GM23338 (cell line): ENCODE measurements around the gene GPR35. TPM values are rescaled to one million over a fixed set of nuclear protein-coding genes. Genes with fewer than 3 reads are reported as not detected.

Source experiments
- ATAC-seq: fragments of 200-7000 bp; cut with Tn5 transposase; 3 replicates; pipeline ENCODE4 v1.9.1; 2020
- DNase-seq: peaks from one replicate; pipeline ENCODE4 v3.0.0-alpha.2; 2015; ENCODE audit warnings: low spot score
- H2AFZ ChIP-seq: fragments of 200-600 bp; sonication (generic); 2 replicates; pipeline ENCODE4 v1.8.0; 2016; ENCODE audit warnings: antibody characterized with exemption, mild to moderate bottlenecking, moderate library complexity
- H3F3A ChIP-seq: fragments of 200-600 bp; sonication (generic); replicated peaks from 2 replicates; pipeline ENCODE4 v1.8.0; 2017; ENCODE audit warnings: antibody characterized with exemption, mixed run types, low read depth
- H3K27ac ChIP-seq: fragments of 200-600 bp; sonication (generic); 2 replicates; pipeline ENCODE4 v1.6.1; 2016; ENCODE audit warnings: low read depth
- H3K27me3 ChIP-seq: fragments of 200-600 bp; sonication (generic); 2 replicates; pipeline ENCODE4 v1.8.0; 2016; ENCODE audit warnings: mild to moderate bottlenecking, mixed run types, moderate library complexity; ENCODE audit not compliant: insufficient read depth
- H3K36me3 ChIP-seq: fragments of 200-600 bp; sonication (generic); 2 replicates; pipeline ENCODE4 v1.8.0; 2016; ENCODE audit warnings: mild to moderate bottlenecking; ENCODE audit not compliant: insufficient read depth
- H3K4me1 ChIP-seq: fragments of 200-600 bp; sonication (generic); 2 replicates; pipeline ENCODE4 v1.8.0; 2016; ENCODE audit warnings: mild to moderate bottlenecking, moderate library complexity; ENCODE audit not compliant: insufficient read depth
- H3K4me2 ChIP-seq: fragments of 200-600 bp; sonication (generic); 2 replicates; pipeline ENCODE4 v1.7.1; 2017; ENCODE audit warnings: mixed run types
- H3K4me3 ChIP-seq: fragments of 200-600 bp; sonication (generic); 2 replicates; pipeline ENCODE4 v1.6.1; 2016; ENCODE audit warnings: mixed run types
- H3K79me2 ChIP-seq: fragments of 200-600 bp; sonication (generic); replicated peaks from 2 replicates; pipeline ENCODE4 v1.8.0; 2017; ENCODE audit warnings: mild to moderate bottlenecking; ENCODE audit not compliant: insufficient read depth
- H3K9me2 ChIP-seq: fragments of 200-600 bp; sonication (generic); 2 replicates; pipeline ENCODE4 v1.8.0; 2017; ENCODE audit not compliant: insufficient read depth
- H4K20me1 ChIP-seq: fragments of 200-600 bp; sonication (generic); replicated peaks from 2 replicates; pipeline ENCODE4 v1.8.0; 2017; ENCODE audit warnings: mild to moderate bottlenecking; ENCODE audit not compliant: insufficient read depth
- H3K27ac Mint-ChIP-seq: 2 replicates; pipeline ENCODE4 v1.8.0; 2020; ENCODE audit warnings: inconsistent platforms, mild to moderate bottlenecking, moderate library complexity, mixed read lengths
- H3K27me3 Mint-ChIP-seq: 3 replicates; pipeline ENCODE4 v1.8.0; 2022; ENCODE audit warnings: low read depth, mild to moderate bottlenecking, moderate library complexity, mixed read lengths, inconsistent platforms; ENCODE audit not compliant: insufficient read depth, poor library complexity
- H3K36me3 Mint-ChIP-seq: 3 replicates; pipeline ENCODE4 v1.8.0; 2021; ENCODE audit warnings: low read depth, mild to moderate bottlenecking, inconsistent platforms, moderate library complexity, mixed read lengths
- H3K4me1 Mint-ChIP-seq: 3 replicates; pipeline ENCODE4 v1.8.0; 2020; ENCODE audit warnings: mild to moderate bottlenecking, inconsistent platforms, mixed read lengths
- H3K4me3 Mint-ChIP-seq: 3 replicates; pipeline ENCODE4 v1.8.0; 2021; ENCODE audit warnings: moderate library complexity, mild to moderate bottlenecking, inconsistent platforms, mixed read lengths
- H3K9me3 Mint-ChIP-seq: 3 replicates; pipeline ENCODE4 v1.8.0; 2020; ENCODE audit warnings: moderate library complexity, mild to moderate bottlenecking, inconsistent platforms, mixed read lengths
- EZH2 ChIP-seq: fragments of 200-600 bp; sonication (generic); IDR thresholded peaks from one replicate; pipeline ENCODE4 v1.8.0; 2017; ENCODE audit warnings: antibody characterized with exemption, mild to moderate bottlenecking, low read depth; ENCODE audit not compliant: unreplicated experiment
- EZH2phosphoT487 ChIP-seq: fragments of 200-600 bp; sonication (generic); IDR thresholded peaks from one replicate; pipeline ENCODE4 v1.8.1; 2018; ENCODE audit warnings: antibody characterized with exemption; ENCODE audit not compliant: unreplicated experiment
- JUNB ChIP-seq: IDR thresholded peaks from one replicate; pipeline ENCODE4 v1.6.1; 2016; ENCODE audit warnings: antibody characterized with exemption; ENCODE audit not compliant: unreplicated experiment
- polyA plus RNA-seq: library from polyadenylated mRNA; unstranded; fragments of >200 nt; fragmentation: Nextera tagmentation; extraction: Ambion mirVana; gene quantifications from 2 replicates; pipeline ENCODE4 v1.2.1, GENCODE V29; 2016
- total RNA-seq: library from RNA; depleted of rRNA; stranded (reverse); fragments of >200 nt; shearing (Covaris generic); gene quantifications from 2 replicates; pipeline ENCODE4 v1.2.3, GENCODE V29; 2014
- TF ChIP-seq, protein P1 (sequence below): fragments of 250-450 bp; sonication (Bioruptor Pico); IDR thresholded peaks from 2 replicates; pipeline ENCODE4 v1.5.0; 2020; ENCODE audit warnings: mild to moderate bottlenecking, moderate library complexity
- TF ChIP-seq, protein P2 (sequence below): IDR thresholded peaks from one replicate; pipeline ENCODE4 v1.6.1; 2018; ENCODE audit warnings: antibody characterized with exemption; ENCODE audit not compliant: unreplicated experiment

GPR35 gene
- total and polyA plus RNA-seq, 2 experiments from 2014 or later, result not detected

DNA sequence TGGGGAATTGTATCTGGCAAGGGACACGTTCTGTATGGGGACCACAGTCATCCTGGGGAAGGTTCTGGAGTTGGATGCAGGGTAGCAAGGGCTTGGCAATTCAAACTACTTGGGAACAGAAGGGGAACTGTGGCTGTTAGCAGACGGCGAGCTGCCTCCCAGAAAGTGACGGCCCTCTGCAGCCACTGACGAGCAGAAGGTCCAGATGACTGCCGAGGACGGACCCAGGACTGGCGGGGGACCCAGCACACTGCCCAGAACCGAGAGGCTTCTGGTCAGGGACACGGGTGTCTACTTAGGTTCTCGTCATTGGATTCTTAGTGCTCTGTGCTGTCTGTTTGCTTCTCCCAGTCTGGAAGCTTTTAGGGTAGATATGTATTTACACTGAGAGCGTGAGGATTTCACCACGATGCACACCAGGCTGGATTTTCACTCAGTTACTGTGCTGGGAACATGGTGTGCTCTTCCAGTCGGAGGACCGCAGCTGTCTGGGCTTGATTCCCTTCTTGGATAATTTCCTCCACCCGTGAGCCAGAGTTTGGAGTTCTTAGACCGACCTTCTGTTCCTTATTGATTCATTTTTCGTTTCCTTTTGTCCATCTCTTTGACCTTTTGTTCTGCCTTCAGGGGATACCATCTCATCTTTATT, 13.4 kb downstream of the GPR35 start (continued):
- TF ChIP-seq, protein P1, sequence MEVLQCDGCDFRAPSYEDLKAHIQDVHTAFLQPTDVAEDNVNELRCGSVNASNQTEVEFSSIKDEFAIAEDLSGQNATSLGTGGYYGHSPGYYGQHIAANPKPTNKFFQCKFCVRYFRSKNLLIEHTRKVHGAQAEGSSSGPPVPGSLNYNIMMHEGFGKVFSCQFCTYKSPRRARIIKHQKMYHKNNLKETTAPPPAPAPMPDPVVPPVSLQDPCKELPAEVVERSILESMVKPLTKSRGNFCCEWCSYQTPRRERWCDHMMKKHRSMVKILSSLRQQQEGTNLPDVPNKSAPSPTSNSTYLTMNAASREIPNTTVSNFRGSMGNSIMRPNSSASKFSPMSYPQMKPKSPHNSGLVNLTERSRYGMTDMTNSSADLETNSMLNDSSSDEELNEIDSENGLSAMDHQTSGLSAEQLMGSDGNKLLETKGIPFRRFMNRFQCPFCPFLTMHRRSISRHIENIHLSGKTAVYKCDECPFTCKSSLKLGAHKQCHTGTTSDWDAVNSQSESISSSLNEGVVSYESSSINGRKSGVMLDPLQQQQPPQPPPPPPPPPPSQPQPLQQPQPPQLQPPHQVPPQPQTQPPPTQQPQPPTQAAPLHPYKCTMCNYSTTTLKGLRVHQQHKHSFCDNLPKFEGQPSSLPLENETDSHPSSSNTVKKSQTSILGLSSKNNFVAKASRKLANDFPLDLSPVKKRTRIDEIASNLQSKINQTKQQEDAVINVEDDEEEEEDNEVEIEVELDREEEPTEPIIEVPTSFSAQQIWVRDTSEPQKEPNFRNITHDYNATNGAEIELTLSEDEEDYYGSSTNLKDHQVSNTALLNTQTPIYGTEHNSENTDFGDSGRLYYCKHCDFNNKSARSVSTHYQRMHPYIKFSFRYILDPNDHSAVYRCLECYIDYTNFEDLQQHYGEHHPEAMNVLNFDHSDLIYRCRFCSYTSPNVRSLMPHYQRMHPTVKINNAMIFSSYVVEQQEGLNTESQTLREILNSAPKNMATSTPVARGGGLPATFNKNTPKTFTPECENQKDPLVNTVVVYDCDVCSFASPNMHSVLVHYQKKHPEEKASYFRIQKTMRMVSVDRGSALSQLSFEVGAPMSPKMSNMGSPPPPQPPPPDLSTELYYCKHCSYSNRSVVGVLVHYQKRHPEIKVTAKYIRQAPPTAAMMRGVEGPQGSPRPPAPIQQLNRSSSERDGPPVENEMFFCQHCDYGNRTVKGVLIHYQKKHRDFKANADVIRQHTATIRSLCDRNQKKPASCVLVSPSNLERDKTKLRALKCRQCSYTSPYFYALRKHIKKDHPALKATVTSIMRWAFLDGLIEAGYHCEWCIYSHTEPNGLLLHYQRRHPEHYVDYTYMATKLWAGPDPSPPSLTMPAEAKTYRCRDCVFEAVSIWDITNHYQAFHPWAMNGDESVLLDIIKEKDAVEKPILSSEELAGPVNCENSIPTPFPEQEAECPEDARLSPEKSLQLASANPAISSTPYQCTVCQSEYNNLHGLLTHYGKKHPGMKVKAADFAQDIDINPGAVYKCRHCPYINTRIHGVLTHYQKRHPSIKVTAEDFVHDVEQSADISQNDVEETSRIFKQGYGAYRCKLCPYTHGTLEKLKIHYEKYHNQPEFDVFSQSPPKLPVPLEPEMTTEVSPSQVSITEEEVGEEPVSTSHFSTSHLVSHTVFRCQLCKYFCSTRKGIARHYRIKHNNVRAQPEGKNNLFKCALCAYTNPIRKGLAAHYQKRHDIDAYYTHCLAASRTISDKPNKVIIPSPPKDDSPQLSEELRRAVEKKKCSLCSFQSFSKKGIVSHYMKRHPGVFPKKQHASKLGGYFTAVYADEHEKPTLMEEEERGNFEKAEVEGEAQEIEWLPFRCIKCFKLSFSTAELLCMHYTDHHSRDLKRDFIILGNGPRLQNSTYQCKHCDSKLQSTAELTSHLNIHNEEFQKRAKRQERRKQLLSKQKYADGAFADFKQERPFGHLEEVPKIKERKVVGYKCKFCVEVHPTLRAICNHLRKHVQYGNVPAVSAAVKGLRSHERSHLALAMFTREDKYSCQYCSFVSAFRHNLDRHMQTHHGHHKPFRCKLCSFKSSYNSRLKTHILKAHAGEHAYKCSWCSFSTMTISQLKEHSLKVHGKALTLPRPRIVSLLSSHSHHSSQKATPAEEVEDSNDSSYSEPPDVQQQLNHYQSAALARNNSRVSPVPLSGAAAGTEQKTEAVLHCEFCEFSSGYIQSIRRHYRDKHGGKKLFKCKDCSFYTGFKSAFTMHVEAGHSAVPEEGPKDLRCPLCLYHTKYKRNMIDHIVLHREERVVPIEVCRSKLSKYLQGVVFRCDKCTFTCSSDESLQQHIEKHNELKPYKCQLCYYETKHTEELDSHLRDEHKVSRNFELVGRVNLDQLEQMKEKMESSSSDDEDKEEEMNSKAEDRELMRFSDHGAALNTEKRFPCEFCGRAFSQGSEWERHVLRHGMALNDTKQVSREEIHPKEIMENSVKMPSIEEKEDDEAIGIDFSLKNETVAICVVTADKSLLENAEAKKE (CRISPR knock-in tag), result no peak
- no peak for TF ChIP-seq JUNB

DNA sequence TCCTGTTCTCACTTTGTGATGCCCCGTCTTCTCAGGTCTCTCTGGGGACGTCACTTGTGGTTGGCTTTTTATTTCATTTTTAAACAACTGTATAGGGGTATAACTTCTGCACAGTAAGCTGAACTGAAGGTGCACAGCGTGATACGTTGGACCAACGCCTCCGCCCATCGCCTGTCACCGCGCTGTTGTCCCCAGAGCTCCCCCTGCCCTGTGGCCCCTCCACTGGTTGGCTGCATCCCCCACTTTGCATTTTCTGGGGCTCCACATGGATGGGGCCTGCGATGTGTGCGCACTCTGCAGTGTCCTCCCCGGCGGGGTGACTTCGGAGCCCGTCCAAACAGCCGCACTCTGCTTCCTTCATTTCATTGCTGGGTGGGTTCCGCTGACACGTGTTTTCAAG, 14.3 kb downstream of the GPR35 start:
- Histone ChIP-seq H3K36me3 (no peaks in the 10 kb centered on the region), H3K27me3 (no peaks in the 10 kb centered on the region), H3K4me2 (no peak overlapping the region), H3K79me2 (no peaks in the 10 kb centered on the region), H3K4me3 (no peak overlapping the region), H3K27ac (no peak overlapping the region), H3K4me1 (no peaks in the 10 kb centered on the region), H4K20me1 (no peaks in the 10 kb centered on the region), H2AFZ (no peak overlapping the region), H3K9me2 (no peaks in the 10 kb centered on the region), H3F3A (no peaks in the 10 kb centered on the region)
- TF ChIP-seq EZH2, result no peak
- TF ChIP-seq, protein P2, sequence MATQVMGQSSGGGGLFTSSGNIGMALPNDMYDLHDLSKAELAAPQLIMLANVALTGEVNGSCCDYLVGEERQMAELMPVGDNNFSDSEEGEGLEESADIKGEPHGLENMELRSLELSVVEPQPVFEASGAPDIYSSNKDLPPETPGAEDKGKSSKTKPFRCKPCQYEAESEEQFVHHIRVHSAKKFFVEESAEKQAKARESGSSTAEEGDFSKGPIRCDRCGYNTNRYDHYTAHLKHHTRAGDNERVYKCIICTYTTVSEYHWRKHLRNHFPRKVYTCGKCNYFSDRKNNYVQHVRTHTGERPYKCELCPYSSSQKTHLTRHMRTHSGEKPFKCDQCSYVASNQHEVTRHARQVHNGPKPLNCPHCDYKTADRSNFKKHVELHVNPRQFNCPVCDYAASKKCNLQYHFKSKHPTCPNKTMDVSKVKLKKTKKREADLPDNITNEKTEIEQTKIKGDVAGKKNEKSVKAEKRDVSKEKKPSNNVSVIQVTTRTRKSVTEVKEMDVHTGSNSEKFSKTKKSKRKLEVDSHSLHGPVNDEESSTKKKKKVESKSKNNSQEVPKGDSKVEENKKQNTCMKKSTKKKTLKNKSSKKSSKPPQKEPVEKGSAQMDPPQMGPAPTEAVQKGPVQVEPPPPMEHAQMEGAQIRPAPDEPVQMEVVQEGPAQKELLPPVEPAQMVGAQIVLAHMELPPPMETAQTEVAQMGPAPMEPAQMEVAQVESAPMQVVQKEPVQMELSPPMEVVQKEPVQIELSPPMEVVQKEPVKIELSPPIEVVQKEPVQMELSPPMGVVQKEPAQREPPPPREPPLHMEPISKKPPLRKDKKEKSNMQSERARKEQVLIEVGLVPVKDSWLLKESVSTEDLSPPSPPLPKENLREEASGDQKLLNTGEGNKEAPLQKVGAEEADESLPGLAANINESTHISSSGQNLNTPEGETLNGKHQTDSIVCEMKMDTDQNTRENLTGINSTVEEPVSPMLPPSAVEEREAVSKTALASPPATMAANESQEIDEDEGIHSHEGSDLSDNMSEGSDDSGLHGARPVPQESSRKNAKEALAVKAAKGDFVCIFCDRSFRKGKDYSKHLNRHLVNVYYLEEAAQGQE, result no peak
- no peak for TF ChIP-seq EZH2phosphoT487
- Mint-ChIP-seq H3K27ac (no peak overlapping the region), H3K27me3 (peaks cover 10% of the 10 kb centered on the region), H3K9me3 (peaks cover 23% of the 10 kb centered on the region), H3K4me1 (no peaks in the 10 kb centered on the region), H3K4me3 (no peak overlapping the region), H3K36me3 (peaks cover 3% of the 10 kb centered on the region; the same call in 1 of the 3 replicates)
- no peak for DNase-seq
- no peak for ATAC-seq
